ENCODE results near the gene BMF.
"Not testable (repeated sequence)": the region's sequence is repeated elsewhere in the genome, so short reads cannot be mapped to it uniquely, and the experiment has no call there.

Gene BMF

DNA sequence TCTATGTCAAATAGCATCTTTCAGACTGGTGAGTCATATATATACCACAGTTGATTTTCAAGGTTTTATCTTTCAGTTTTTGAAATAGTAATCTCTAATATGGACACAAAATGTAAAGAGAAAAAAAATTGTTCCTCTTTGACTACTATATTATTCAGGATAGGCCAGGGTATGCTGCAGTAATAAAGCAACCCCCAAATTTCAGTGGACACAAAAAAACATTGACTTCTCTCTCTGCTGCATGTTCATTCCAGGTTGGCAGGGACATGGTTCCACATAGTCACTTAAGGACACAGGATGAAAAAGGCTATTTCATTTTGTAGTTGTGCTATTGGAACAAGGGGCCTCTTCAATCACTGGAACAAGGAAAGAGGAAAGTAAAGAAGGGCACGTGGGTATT lies 28.6 kb downstream of the BMF start:
- no peaks in the 10 kb centered on the region for H3K9me3 ChIP-seq (ENCODE audit: low read length)
- H3K4me1 ChIP-seq (ENCODE audit: insufficient read depth, low read length) = peaks cover 29% of the 10 kb centered on the region
- H3K4me3 ChIP-seq (ENCODE audit: low read depth in 1 of 2, low read length in 2 of 2) = no peak overlapping the region
- no peak overlapping the region for H3K27ac ChIP-seq (ENCODE audit: low read depth, low read length)
- H3K36me3 ChIP-seq (ENCODE audit: insufficient read depth, low read length) = no peaks in the 10 kb centered on the region
- H3K9ac ChIP-seq (ENCODE audit: low read length) = no peak overlapping the region
- H3K27me3 ChIP-seq (ENCODE audit: control insufficient read depth in 1 of 2, insufficient read depth in 2 of 2, low read length in 2 of 2) = no peaks in the 10 kb centered on the region

DNA sequence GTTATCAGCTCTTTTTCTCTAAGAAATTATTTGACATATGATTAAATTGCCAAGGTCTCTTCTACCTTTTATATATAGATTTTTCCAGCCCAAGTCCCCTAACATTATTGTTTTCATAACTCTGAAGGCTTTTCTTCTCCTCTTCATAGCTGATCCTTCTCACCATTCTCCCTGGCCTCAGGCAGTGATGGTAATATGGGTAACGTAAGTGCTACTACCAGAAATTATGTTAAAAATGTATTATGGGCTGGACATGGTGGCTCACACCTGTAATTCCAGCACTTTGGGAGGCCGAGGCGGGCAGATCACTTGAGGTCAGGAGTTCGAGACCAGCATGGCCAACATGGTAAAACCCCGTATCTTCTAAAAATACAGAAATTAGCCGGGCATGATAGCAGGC lies 29.2 kb downstream of the BMF start:
- no peak overlapping the region for H3K4me3 ChIP-seq (ENCODE audit: low read depth in 1 of 2, low read length in 2 of 2)
- peaks cover 29% of the 10 kb centered on the region for H3K4me1 ChIP-seq (ENCODE audit: insufficient read depth, low read length)
- H3K36me3 ChIP-seq (ENCODE audit: insufficient read depth, low read length) = no peaks in the 10 kb centered on the region
- no peak overlapping the region for H3K9ac ChIP-seq (ENCODE audit: low read length)
- H3K27ac ChIP-seq (ENCODE audit: low read depth, low read length) = no peak overlapping the region
- no peaks in the 10 kb centered on the region for H3K9me3 ChIP-seq (ENCODE audit: low read length)
- no peaks in the 10 kb centered on the region for H3K27me3 ChIP-seq (ENCODE audit: control insufficient read depth in 1 of 2, insufficient read depth in 2 of 2, low read length in 2 of 2)

DNA sequence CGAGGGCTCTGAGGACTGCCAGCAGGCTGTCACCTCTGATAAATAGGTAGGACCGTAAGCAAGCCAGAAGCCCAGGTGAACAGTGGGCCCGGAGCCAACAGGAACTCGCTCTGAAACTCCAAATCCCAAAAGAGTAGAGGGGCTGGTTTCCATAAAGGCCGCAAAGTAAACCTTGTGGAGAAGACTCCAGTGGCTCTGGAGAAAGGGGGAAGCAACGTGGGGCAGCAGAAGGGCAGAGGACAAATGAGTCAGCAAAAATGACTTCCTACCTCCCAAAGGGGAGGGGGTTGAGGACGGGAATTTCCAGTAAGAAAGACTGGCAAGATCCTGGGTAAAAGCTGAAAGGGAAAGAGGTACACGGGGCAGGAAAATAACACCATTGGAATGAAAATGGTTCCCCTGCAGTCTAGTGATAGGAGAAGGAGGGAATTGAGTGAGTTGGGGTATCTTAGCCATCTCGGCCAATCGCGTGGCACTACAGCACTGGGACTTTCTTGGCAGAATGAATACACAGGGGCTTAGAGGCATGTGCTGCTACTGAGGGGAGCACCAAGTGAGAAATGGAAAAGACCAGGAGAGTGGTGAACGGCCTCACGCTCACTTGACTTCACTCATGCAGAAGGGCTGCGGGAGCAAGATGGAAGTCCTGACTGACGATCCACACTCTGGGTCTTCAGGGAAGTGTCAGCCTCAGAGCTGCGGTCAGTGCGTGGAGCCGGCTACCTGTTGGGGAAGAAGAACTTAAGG lies 33.2 kb downstream of the BMF start:
- no peak overlapping the region for H3K27ac ChIP-seq (ENCODE audit: low read depth, low read length)
- H3K9ac ChIP-seq (ENCODE audit: low read length) = no peak overlapping the region
- H3K4me1 ChIP-seq (ENCODE audit: insufficient read depth, low read length) = peaks cover 5% of the 10 kb centered on the region
- no peak overlapping the region for H3K4me3 ChIP-seq (ENCODE audit: low read depth in 1 of 2, low read length in 2 of 2)
- H3K36me3 ChIP-seq (ENCODE audit: insufficient read depth, low read length) = no peaks in the 10 kb centered on the region
- H3K27me3 ChIP-seq (ENCODE audit: control insufficient read depth in 1 of 2, insufficient read depth in 2 of 2, low read length in 2 of 2) = no peaks in the 10 kb centered on the region
- no peaks in the 10 kb centered on the region for H3K9me3 ChIP-seq (ENCODE audit: low read length)

DNA sequence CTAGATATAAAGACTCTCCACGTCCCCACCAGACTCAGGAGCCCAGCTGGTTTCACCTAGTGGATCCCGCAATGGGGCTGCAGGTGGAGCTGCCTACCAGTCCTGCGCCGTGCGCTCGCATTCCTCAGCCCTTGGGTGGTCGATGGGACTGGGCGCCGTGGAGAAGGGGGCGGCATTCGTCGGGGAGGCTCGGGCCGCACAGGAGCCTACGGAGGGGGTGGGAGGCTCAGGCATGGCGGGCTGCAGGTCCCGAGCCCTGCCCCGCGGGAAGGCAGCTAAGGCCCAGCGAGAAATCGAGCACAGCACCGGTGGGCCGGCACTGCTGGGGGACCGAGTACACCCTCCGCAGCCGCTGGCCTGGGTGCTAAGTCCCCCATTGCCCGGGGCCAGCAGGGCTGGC lies 34.0 kb downstream of the BMF start:
- not testable (repeated sequence) for H3K4me3 ChIP-seq (ENCODE audit: low read depth in 1 of 2, low read length in 2 of 2); H3K4me1 ChIP-seq (ENCODE audit: insufficient read depth, low read length); H3K27me3 ChIP-seq (ENCODE audit: control insufficient read depth in 1 of 2, insufficient read depth in 2 of 2, low read length in 2 of 2); H3K36me3 ChIP-seq (ENCODE audit: insufficient read depth, low read length); H3K9ac ChIP-seq (ENCODE audit: low read length); H3K27ac ChIP-seq (ENCODE audit: low read depth, low read length); H3K9me3 ChIP-seq (ENCODE audit: low read length)

DNA sequence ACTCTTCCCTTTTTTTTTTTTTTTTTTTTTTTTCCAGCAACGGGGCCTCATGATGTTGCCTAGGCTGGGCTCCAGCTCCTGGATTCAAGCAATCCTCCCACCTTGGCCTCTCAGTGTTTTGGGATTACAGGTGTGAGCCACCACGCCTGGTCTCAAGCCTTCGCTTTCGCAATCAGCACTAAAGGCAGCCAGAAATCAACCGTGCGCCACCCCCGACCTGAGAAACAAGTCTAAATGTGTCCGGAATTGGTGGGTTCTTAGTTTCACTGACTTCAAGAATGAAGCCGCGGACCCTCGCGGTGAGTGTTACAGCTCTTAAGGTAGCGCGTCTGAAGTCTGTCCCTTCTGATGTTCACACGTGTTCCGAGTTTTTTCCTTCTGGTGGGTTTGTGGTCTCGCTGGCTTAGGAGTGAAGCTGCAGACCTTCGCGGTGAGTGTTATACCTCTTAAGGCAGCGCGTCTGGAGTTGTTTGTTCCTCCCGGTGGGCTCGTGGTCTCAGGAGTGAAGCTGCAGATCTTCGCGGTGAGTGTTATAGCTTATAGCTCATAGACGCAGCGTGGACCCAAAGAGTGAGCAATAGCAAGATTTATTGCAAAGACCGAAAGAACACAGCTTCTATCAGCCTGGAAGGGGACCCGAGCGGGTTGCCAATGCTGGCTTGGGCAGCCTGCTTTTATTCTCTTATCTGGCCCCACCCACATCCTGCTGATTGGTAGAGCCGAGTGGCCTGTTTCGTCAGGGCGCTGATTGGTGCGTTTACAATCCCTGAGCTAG lies 34.8 kb downstream of the BMF start:
- H3K9ac ChIP-seq (ENCODE audit: low read length); H3K27ac ChIP-seq (ENCODE audit: low read depth, low read length); H3K36me3 ChIP-seq (ENCODE audit: insufficient read depth, low read length); H3K27me3 ChIP-seq (ENCODE audit: control insufficient read depth in 1 of 2, insufficient read depth in 2 of 2, low read length in 2 of 2); H3K9me3 ChIP-seq (ENCODE audit: low read length); H3K4me3 ChIP-seq (ENCODE audit: low read depth in 1 of 2, low read length in 2 of 2): not testable (repeated sequence)
- H3K4me1 ChIP-seq (ENCODE audit: insufficient read depth, low read length) = peaks cover 10% of the 10 kb centered on the region

DNA sequence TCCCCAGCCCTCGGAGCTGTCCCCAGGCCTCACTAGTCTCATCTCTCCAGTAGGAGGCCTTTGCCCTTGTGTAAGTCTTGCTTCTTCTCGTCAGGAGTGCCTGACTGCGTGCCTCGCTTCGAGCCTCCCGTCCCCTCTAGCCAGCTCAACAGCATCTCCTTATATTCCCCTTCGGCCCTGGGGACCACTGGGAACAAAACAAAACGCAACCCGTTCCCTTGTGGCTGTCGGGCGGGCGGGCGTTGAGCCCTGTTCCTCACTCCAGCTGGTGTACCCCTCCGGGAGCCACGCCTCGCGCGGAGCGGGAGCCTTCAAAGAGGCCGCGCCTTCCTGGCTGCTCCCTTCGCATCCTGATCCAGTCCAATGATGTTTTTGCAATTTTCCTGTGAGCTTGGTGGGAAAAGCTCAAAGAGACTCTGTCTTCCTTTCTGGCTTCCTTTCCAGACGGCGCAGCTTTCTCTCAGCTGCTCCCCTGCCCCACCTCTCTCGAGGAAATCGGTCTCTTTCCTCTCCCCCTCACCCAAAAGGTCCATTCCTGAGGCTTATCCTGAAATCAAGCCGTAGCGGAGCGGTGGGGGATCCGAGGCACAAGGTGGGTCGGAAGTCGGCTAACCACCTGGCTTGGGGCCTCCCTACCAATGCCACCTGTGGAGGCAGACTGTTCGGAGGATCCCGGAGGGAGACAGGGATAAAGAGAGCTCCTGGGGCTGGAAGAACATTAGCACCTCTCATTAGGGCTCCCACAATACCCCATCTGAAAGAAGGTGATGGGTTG lies 36.3 kb downstream of the BMF start:
- Histone ChIP-seq H3K27ac (ENCODE audit: low read depth, low read length) (no peak overlapping the region), H3K9me3 (ENCODE audit: low read length) (no peaks in the 10 kb centered on the region), H3K9ac (ENCODE audit: low read length) (no peak overlapping the region), H3K4me3 (ENCODE audit: low read depth in 1 of 2, low read length in 2 of 2) (no peak overlapping the region), H3K4me1 (ENCODE audit: insufficient read depth, low read length) (peaks cover 10% of the 10 kb centered on the region), H3K36me3 (ENCODE audit: insufficient read depth, low read length) (no peaks in the 10 kb centered on the region), H3K27me3 (ENCODE audit: control insufficient read depth in 1 of 2, insufficient read depth in 2 of 2, low read length in 2 of 2) (no peaks in the 10 kb centered on the region)

DNA sequence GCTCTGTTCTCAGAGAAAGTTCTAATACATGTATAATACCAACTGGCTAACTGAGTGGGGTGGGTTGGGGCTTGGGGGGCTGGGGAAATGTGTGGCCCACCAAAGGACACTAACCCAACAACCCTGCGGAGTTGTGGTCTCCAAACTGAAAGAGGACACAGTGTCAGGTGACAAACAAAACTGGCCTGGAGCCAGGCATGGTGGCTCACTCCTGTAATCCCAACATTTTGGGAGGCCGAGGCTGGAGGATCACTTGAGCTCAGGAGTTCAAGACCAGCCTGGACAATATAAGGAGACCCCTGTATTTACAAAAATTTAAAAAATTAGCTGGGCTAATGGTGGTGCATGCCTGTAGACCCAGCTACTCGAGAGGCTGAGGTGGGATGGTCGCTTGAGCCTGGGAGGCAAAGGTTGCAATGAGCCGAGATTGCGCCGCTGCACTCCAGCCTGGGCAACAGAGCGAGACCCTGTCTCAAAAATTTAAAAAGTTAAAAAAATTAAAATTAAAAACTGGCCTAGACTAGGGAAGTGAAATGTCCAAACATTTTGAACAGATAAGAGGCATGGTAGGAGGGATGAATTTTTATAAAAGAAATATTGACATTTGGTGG lies 38.0 kb downstream of the BMF start:
- Histone ChIP-seq H3K4me3 (ENCODE audit: low read depth in 1 of 2, low read length in 2 of 2) (no peak overlapping the region), H3K9ac (ENCODE audit: low read length) (no peak overlapping the region), H3K27me3 (ENCODE audit: control insufficient read depth in 1 of 2, insufficient read depth in 2 of 2, low read length in 2 of 2) (no peaks in the 10 kb centered on the region), H3K9me3 (ENCODE audit: low read length) (no peaks in the 10 kb centered on the region), H3K27ac (ENCODE audit: low read depth, low read length) (no peak overlapping the region), H3K36me3 (ENCODE audit: insufficient read depth, low read length) (no peaks in the 10 kb centered on the region), H3K4me1 (ENCODE audit: insufficient read depth, low read length) (peaks cover 10% of the 10 kb centered on the region)

DNA sequence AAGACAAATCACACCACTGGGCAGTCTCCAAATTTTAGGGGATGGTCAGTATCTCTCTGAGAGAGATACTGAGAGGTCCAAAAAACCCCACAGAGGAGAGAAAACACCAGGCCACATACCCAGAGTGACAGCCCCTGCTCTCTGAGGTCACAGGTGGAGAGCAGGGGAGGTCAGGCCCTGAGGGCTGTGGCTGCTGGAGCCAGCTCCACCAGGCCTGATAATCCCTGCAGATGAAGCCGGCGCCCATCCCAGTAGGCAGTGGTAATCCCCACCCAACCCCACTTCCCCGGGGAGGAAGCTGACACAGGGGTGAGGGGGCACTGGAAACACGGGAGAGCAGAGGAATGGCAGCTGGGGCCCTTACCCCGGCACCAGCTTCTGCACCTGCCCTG lies 38.5 kb downstream of the BMF start:
- peaks cover 10% of the 10 kb centered on the region for H3K4me1 ChIP-seq (ENCODE audit: insufficient read depth, low read length)
- H3K36me3 ChIP-seq (ENCODE audit: insufficient read depth, low read length) = no peaks in the 10 kb centered on the region
- H3K4me3 ChIP-seq (ENCODE audit: low read depth in 1 of 2, low read length in 2 of 2) = no peak overlapping the region
- no peak overlapping the region for H3K27ac ChIP-seq (ENCODE audit: low read depth, low read length)
- H3K9me3 ChIP-seq (ENCODE audit: low read length) = no peaks in the 10 kb centered on the region
- no peaks in the 10 kb centered on the region for H3K27me3 ChIP-seq (ENCODE audit: control insufficient read depth in 1 of 2, insufficient read depth in 2 of 2, low read length in 2 of 2)
- no peak overlapping the region for H3K9ac ChIP-seq (ENCODE audit: low read length)

DNA sequence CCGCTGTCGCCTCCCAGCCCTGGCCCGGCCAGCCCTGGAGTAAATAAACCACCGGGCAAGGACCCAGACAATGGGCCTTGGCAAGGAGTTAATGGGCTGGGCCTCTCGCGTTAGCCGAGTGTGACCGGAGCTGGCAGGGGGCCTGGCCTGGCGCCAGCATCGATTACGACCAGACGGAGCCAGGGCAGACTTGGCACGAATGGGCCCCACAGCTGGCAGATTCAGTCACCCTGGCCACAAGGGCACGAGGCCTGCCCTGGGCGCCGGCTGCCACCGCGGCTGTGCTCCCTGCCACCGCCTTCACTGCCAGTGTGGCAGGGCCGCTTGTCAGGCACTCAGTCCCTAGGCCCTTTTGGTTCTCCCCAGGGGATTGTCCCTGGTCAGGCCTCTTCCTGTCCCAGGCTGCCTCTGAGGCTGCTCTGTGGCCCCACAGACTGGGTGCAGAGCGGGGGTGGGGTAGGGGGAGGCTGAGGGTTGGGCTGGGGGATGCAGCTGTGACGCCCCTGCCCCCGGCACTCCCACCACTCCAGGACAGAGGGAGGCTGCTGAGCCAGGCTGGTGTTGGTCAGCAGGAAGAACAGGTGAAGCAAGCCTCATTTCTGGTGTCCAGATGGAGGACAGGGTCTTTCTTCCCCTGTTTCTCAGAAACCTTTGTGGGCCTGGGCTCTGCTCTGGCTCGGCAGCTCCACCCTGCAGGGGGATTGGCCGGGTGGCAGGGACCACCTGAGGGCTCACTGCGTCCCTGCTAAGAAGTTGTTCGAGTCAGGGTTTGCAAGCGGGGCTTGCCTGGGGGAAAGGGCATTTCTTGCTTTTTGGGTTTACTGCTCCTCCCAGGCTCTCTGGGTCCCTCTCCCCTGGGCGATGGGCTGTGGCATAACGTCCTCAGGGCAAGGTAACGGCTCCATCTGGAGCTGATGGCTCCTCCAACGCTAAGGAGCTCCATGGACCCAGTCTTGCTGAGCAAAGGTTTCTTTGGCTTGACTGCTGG lies 39.2 kb downstream of the BMF start:
- Histone ChIP-seq H3K9ac (ENCODE audit: low read length) (no peak overlapping the region), H3K9me3 (ENCODE audit: low read length) (no peaks in the 10 kb centered on the region), H3K36me3 (ENCODE audit: insufficient read depth, low read length) (no peaks in the 10 kb centered on the region), H3K27me3 (ENCODE audit: control insufficient read depth in 1 of 2, insufficient read depth in 2 of 2, low read length in 2 of 2) (no peaks in the 10 kb centered on the region), H3K4me3 (ENCODE audit: low read depth in 1 of 2, low read length in 2 of 2) (no peak overlapping the region), H3K27ac (ENCODE audit: low read depth, low read length) (peak overlapping the region; percentile 19), H3K4me1 (ENCODE audit: insufficient read depth, low read length) (peaks cover 10% of the 10 kb centered on the region)

DNA sequence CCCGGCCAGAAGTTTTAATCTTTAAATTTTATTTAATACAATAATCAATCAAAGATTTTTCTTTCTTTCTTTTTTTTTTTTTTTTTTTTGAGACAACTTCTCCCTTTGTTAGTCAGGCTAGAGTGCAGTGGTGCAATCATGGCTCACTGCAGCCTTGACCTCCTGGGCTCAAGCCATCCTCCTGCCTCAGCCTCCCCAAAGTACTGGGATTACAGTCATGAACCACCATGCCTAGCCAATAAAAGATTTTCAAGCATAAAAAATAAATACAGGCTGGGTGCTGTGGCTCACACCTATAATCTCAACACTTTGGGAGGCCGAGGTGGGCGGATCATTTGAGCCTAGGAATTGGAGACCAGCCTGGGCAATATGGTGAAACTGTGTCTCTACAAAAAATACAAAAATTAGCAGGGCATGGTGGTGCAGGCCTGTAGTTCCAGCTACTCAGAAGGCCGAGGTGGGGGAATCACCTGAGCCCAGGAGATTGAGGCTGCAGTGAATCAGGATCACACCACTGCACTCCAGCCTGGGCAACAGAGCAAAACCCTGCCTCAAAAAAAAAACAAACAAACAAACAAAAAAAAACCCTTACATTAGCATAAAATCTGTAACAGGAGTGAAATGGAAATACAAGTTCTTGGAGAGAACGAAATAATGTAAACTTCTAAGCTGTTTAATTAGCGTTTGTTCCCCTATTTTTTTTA lies 40.6 kb downstream of the BMF start:
- no peaks in the 10 kb centered on the region for H3K27me3 ChIP-seq (ENCODE audit: control insufficient read depth in 1 of 2, insufficient read depth in 2 of 2, low read length in 2 of 2)
- no peak overlapping the region for H3K27ac ChIP-seq (ENCODE audit: low read depth, low read length)
- no peaks in the 10 kb centered on the region for H3K36me3 ChIP-seq (ENCODE audit: insufficient read depth, low read length)
- H3K4me1 ChIP-seq (ENCODE audit: insufficient read depth, low read length) = peaks cover 23% of the 10 kb centered on the region
- no peak overlapping the region for H3K9ac ChIP-seq (ENCODE audit: low read length)
- H3K4me3 ChIP-seq (ENCODE audit: low read depth in 1 of 2, low read length in 2 of 2) = no peak overlapping the region
- H3K9me3 ChIP-seq (ENCODE audit: low read length) = no peaks in the 10 kb centered on the region
